ENCODE measurements around the gene PGA5. TPM values are rescaled to one million over a fixed set of nuclear protein-coding genes. Genes with fewer than 3 reads are reported as not detected.
"Not testable (repeated sequence)": the region's sequence is repeated elsewhere in the genome, so short reads cannot be mapped to it uniquely, and the experiment has no call there.

PGA5 gene
- 1 to 10 TPM in 1 of 4 donors, not detected in 3; 3.6 TPM for total RNA-seq

- H3K4me1 ChIP-seq; H3K9me3 ChIP-seq; DNase-seq (ENCODE audit: low spot score in 2 of 2); H3K36me3 ChIP-seq; H3K27me3 ChIP-seq; H3K27ac ChIP-seq; H3K4me3 ChIP-seq: not testable (repeated sequence)
- no CpG with 5 or more reads among the region's 8 CpGs for WGBS, 2 donors
Measured at GRCh38 chr11:61240875-61241274, at the start of gene PGA5. Gene PGA5 (plus strand): TSS chr11:61241175. CDS start chr11:61241227, 52 bp downstream.

GRCh38 chr11:61193596-61193995, 47.4 kb upstream of the PGA5 start:
- no peaks in the 10 kb centered on the region for H3K36me3 ChIP-seq
- DNase-seq (ENCODE audit: low spot score in 2 of 2), result no peak
- TF ChIP-seq EP300 (IDR thresholded peaks at IDR 0.05), result no peak
- H3K4me1 ChIP-seq, result no peaks in the 10 kb centered on the region
- 34 to 37% methylated on average over 11 to 12 of the region's 12 CpGs for WGBS, 2 donors
- H3K27ac ChIP-seq, result no peak overlapping the region
- peaks cover 0 to under 1% of the 10 kb centered on the region in 2 donors for H3K27me3 ChIP-seq
- peaks cover 0 to 3% (median 0%) of the 10 kb centered on the region in 4 donors for H3K9me3 ChIP-seq
- H3K4me3 ChIP-seq, result no peak overlapping the region

- Histone ChIP-seq H3K36me3 (no peaks in the 10 kb centered on the region), H3K27me3 (peaks cover 0 to 5% of the 10 kb centered on the region in 2 donors), H3K27ac (no peak overlapping the region), H3K9me3 (peaks cover 0 to 9% (median 0%) of the 10 kb centered on the region in 4 donors), H3K4me1 (no peaks in the 10 kb centered on the region), H3K4me3 (no peak overlapping the region)
- no peak for DNase-seq (ENCODE audit: low spot score in 2 of 2)
- WGBS, 2 donors, result 73% methylated on average over 12 of the region's 12 CpGs
- TF ChIP-seq CTCF (IDR thresholded peaks at IDR 0.05), result no peak
- no peak for TF ChIP-seq EP300 (IDR thresholded peaks at IDR 0.05)
- TF ChIP-seq POLR2A (IDR thresholded peaks at IDR 0.05), result no peak
Measured at GRCh38 chr11:61194169-61194671, 46.8 kb upstream of the PGA5 start.

- H3K36me3 ChIP-seq, result no peaks in the 10 kb centered on the region
- no peak overlapping the region for H3K27ac ChIP-seq
- H3K4me1 ChIP-seq, result no peaks in the 10 kb centered on the region
- peaks cover 0 to 5% of the 10 kb centered on the region in 2 donors for H3K27me3 ChIP-seq
- peaks cover 0 to 12% (median 0%) of the 10 kb centered on the region in 4 donors for H3K9me3 ChIP-seq
- TF ChIP-seq EP300 (IDR thresholded peaks at IDR 0.05) (no peak), POLR2A (IDR thresholded peaks at IDR 0.05) (no peak), CTCF (IDR thresholded peaks at IDR 0.05) (no peak)
- 68 to 70% methylated on average over 7 of the region's 7 CpGs for WGBS, 2 donors
- DNase-seq (ENCODE audit: low spot score in 2 of 2), result no peak
- H3K4me3 ChIP-seq, result no peak overlapping the region
Measured at GRCh38 chr11:61194981-61195695, 45.8 kb upstream of the PGA5 start.

GRCh38 chr11:61195719-61196118, 45.3 kb upstream of the PGA5 start:
- TF ChIP-seq CTCF (IDR thresholded peaks at IDR 0.05) (no peak), POLR2A (IDR thresholded peaks at IDR 0.05) (no peak), EP300 (IDR thresholded peaks at IDR 0.05) (no peak)
- 64 to 78% methylated on average over 7 of the region's 7 CpGs for WGBS, 2 donors
- DNase-seq (ENCODE audit: low spot score in 2 of 2), result no peak

GRCh38 chr11:61198361-61198760, 42.6 kb upstream of the PGA5 start:
- Histone ChIP-seq H3K9me3 (peaks cover 0 to 12% (median 0%) of the 10 kb centered on the region in 4 donors), H3K27ac (no peak overlapping the region), H3K27me3 (peaks cover 0 to 5% of the 10 kb centered on the region in 2 donors), H3K4me1 (no peaks in the 10 kb centered on the region), H3K36me3 (no peaks in the 10 kb centered on the region), H3K4me3 (no peak overlapping the region)
- no peak for DNase-seq (ENCODE audit: low spot score in 2 of 2)
- TF ChIP-seq CTCF (IDR thresholded peaks at IDR 0.05) (no peak), EP300 (IDR thresholded peaks at IDR 0.05) (no peak), POLR2A (IDR thresholded peaks at IDR 0.05) (no peak)
- WGBS, 2 donors, result 74 to 93% methylated on average over 6 of the region's 6 CpGs

More at GRCh38 chr11:61195719-61196118, 45.3 kb upstream of the PGA5 start:
- no peak overlapping the region for H3K27ac ChIP-seq
- peaks cover 0 to 12% (median 0%) of the 10 kb centered on the region in 4 donors for H3K9me3 ChIP-seq
- H3K36me3 ChIP-seq, result no peaks in the 10 kb centered on the region
- H3K27me3 ChIP-seq, result peaks cover 0 to 5% of the 10 kb centered on the region in 2 donors
- no peaks in the 10 kb centered on the region for H3K4me1 ChIP-seq
- no peak overlapping the region for H3K4me3 ChIP-seq

Data from tibial nerve (tissue), 4 donors.